GM20000 (cell line): ENCODE measurements around the gene GMPPB.

Experiments used
- DNase-seq: peaks from one replicate; pipeline ENCODE4 v3.0.0; 2012; ENCODE audit warnings: low spot score
- TF ChIP-seq, protein P1 (sequence below): IDR thresholded peaks from 2 replicates; pipeline ENCODE4 v1.5.1; 2012; ENCODE audit warnings: mild to moderate bottlenecking, control low read depth; ENCODE audit errors: extremely low read depth, missing control alignments

Gene GMPPB

DNA sequence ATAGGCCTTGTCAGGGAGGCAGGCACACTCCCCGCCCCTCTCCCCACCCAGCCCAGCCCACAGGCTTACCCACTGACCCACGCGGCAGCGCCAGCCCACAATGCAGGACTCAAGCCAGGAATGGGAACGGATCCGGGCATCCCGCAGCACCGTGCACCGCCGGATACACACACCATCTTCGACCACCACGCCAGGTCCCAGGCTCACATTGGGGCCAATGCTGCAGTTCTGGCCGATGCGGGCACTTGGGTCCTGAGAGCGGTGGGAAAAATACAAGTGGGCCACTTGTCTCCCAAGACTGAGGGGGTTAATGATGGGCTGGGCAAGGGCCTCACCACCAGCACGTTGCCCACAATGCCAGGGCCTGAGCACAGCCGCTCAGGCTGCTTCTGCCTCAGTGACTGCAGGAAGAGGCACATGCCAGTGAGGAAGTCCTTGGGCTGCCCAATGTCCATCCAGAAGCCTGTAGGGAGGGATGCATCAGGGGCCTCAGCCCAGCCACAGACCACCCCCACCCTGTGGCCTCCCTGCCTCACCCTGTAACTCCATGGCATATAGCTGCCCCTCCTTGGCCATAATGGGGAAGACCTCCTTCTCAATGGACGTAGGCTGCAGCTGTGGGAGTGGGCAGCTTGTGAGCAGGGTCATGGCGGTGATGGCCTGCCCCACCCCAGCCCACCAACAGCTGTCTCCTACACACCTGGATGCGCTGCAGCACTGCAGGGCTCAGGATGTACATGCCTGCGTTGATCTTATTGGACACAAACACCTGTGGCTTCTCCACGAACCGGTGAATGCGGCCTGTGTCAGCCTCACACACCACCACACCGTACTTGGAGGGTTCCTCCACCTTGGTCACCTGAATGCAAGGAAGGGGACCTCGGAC, 1.6 kb downstream of the GMPPB start:
- DNase-seq: peak; percentile 6
- TF ChIP-seq, protein P1, sequence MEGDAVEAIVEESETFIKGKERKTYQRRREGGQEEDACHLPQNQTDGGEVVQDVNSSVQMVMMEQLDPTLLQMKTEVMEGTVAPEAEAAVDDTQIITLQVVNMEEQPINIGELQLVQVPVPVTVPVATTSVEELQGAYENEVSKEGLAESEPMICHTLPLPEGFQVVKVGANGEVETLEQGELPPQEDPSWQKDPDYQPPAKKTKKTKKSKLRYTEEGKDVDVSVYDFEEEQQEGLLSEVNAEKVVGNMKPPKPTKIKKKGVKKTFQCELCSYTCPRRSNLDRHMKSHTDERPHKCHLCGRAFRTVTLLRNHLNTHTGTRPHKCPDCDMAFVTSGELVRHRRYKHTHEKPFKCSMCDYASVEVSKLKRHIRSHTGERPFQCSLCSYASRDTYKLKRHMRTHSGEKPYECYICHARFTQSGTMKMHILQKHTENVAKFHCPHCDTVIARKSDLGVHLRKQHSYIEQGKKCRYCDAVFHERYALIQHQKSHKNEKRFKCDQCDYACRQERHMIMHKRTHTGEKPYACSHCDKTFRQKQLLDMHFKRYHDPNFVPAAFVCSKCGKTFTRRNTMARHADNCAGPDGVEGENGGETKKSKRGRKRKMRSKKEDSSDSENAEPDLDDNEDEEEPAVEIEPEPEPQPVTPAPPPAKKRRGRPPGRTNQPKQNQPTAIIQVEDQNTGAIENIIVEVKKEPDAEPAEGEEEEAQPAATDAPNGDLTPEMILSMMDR: no peak

DNA sequence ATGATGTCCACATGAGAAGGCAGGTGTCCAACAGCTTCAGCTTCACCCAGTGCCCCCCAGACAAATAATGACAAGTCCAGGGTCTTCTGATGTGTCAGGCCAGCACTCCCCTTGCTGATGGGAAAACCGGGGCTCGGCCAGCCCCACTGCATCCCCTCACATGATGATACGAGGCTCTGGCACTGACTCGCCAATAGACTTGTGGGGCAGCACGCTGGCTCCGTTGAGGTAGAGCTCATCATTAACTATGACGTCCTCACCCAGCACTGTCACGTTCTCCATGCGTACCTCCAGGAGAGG, 2.2 kb downstream of the GMPPB start:
- DNase-seq: no peak
- TF ChIP-seq, protein P1: no peak

DNA sequence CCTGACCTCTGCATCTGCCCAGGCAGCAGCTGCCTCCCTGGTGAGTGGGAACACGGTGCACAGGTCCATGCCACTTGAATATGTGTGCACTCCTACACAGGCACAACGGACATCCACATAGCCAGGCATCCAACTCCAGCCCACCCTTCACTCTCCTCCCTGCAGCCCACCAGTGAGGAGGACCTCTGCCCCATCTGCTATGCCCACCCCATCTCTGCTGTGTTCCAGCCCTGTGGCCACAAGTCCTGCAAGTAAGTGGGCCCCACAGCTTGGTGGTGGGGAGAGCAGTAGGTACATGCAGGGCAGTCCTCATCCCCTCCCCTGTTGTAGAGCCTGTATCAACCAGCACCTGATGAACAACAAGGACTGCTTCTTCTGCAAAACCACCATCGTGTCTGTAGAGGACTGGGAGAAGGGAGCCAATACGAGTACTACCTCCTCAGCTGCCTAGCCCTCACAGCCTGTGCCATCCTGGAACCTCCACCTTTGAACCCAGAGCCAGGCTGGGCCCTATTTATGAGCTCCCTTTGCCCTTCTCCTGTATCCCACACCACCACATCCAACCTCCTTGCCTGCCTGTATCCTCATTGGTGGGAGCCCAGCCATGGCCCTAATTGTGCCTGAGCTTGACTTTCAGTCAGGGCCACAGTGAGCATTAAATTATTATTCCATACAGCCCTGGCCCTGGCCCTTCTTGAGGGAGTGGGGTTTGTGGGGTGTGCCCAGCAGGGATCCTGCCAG, 2.7 kb downstream of the GMPPB start:
- TF ChIP-seq, protein P1: no peak
- no peak for DNase-seq

DNA sequence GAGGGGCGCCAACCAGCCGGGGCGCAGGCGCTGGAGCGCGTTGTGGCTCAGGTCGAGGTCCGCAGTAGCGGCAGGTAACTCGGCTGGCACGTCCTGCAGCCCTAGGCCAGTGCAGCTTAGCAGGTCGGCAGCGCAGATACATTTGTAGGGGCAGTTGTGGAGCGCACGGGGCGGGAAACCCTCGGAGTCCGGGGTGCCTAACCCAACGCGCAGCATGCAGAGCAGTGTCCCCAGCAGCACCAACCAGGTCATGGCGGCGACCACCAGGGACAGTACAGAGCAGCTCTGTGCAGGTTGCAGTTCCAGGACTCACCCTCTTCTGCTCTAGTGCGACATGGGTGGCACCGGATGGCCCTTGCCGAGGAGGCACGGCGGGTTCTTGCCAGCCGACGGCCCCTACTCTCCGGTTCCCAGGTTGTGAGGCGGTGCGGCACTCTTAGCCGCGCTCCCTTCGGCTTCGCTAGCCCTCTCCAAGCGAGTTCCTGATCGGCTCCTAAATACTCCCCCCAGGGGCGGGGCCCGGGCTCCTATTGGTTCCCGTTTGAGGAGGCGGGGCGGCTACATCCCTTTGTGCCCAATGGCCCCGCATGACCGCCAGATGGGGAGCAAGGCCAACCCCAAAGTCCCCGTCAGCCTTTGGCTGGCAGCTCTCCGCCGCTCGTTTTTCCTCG, 4.4 kb downstream of the GMPPB start, which contains the start of gene AMIGO3:
Gene AMIGO3 (minus strand): TSS at position 471 of the 671 bp plus-strand sequence. CDS start 219 bp downstream, at position 252.
- peak; percentile 97 for DNase-seq

DNA sequence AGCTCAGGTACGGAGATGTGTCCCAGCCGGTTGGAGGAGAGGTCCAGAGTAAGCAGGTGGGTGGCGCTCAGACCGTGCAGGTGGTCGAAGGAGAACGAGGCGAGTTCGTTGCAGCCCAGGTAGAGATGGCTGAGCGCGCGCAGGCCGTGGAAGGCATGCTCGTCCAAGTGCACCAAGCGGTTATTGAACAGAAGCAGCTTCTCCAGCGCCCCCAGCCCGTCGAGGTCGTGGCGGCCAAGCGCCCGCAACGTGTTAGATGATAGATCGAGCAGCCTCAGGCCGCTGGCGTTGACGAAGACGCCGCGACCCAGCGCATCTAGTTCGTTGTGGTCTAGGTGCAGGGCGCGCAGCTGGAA, 4.9 kb downstream of the GMPPB start:
- no peak for DNase-seq
- TF ChIP-seq, protein P1: no peak

More for the DNA sequence above, 4.4 kb downstream of the GMPPB start, which contains the start of gene AMIGO3:
- TF ChIP-seq, protein P1: peak; percentile 21

DNA sequence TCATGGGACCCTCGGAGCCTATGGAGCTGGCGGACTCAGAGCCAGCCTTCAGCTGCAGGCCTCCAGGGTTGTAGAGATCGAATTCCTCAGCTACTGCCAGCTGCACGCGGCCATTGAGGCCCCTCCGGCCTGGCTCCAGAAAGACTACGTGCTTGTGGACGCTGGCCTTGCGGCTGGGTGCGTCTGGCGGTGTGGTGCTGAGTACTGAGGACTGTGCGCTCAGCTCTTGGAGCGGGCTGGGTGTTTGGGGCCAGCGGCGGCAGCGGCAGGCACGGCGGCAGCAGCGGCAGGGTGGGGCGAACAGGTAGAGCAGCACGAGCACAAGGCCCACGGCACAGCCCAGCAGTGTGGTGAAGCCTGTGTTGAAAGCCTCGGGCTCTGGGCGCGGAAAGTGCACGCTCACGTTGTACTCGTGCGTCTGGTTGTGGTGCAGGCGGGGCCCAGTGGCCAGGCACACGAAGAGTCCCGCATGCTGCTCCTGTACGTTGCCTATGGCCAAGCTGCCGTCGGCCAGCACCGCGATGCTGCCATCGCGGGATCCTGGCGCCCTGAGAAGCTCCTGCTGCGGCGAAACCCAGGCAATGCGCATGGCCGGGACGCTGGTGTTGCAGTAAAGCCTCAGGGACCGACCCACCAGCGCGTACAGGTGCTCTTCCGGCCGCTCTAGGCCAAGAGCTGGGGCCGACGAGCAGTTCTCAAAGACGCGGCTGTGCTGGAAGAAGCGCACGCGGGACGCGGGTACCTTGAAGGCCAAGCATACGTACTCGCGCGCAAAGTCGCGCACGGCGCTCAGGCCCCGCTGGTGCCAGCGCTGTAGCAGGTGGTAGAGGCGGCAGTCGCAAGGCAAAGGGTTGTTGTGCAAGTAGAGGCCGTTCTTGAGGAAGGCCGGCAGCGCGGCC, 5.5 kb downstream of the GMPPB start:
- TF ChIP-seq, protein P1: no peak
- no peak for DNase-seq
